ENCODE data around the gene KRT84. TPM values are rescaled to one million over a fixed set of nuclear protein-coding genes. Genes with fewer than 3 reads are reported as not detected.
A peak's percentile ranks its signal among the peaks of the same experiment; 100 is the strongest.
"Not testable (repeated sequence)": the region's sequence is repeated elsewhere in the genome, so short reads cannot be mapped to it uniquely, and the experiment has no call there.

KRT84 gene
- polyA plus RNA-seq, 1 donor from 2014 or later, result not detected

DNA sequence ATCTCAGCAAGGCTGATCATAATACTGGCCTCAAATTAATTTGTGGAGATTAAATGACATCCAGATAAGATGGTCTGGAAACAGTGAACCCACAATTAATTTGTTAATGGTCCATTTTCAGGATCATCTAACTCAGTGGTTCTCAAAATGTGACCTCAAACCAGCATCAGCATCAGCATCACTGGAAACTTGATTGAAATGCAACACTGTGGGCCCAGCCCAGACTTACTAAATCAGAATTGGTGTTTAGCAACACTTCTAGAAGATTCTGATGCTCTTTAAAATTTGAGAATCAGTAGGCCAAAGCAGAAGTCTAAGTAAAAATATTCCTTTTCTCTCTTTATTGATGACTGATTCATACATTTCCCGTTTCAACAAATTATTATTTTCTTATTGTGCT is 31.3 kb upstream of the KRT84 start:
- H3K36me3 Mint-ChIP-seq, result no peaks in the 10 kb centered on the region
- H3K9me3 Mint-ChIP-seq, result no peaks in the 10 kb centered on the region
- no peak overlapping the region for H3K4me3 Mint-ChIP-seq
- no peak overlapping the region for H3K27ac Mint-ChIP-seq
- H3K27me3 Mint-ChIP-seq, result peaks cover 9% of the 10 kb centered on the region
- H3K4me1 Mint-ChIP-seq, result no peaks in the 10 kb centered on the region

DNA sequence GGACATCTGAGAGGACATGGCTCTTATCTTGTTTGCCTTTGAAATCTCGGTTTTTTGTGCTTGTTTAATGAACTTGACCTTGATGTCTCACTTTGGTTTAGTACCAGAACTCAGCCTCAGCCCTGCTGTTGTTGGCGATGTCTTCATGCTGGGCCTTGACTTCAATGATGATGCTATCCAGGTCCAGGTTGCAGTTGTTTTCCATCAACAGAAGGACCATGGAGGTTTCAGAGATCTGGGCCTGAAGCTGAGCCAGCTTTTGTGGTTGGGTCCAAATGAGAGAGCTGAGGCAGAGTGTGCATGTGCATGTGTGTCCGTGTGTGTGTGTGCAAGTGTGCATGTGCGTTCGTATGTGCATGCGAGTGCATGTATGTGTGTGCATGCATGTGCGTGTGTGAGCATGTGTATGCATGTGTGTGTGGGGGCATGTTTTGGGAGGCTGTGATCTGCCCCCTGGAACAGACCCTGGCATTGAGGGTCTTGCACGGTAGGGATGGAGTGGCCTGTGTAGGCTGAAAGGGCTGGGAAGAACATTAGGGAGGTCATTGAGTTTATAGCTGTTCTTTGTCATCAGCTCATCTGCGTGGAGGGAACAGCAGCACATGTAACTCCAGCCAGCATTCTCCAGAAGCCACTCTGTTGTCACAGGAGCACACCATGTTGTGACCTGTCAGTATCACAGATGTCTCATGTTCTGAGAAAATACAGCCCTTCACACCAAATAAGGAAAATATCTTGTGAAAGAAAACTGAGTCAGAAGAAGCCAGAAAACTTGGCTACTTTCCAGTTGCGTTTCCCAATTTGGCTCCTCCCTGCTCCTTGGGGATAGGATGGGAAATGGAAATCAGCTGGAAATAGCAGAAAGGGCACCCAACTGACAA is 30.7 kb upstream of the KRT84 start:
- Mint-ChIP-seq H3K27me3 (peaks cover 8% of the 10 kb centered on the region), H3K4me1 (no peaks in the 10 kb centered on the region), H3K4me3 (no peak overlapping the region), H3K36me3 (no peaks in the 10 kb centered on the region), H3K27ac (peak overlapping the region in 1 of 3 donors; percentile 17), H3K9me3 (no peaks in the 10 kb centered on the region)

- Mint-ChIP-seq H3K4me3 (no peak overlapping the region), H3K9me3 (no peaks in the 10 kb centered on the region), H3K4me1 (no peaks in the 10 kb centered on the region), H3K36me3 (no peaks in the 10 kb centered on the region), H3K27me3 (peaks cover 5% of the 10 kb centered on the region), H3K27ac (no peak overlapping the region)
These were observed 29.5 kb upstream of the KRT84 start for GRCh38 chr12:52414936-52415335.

DNA sequence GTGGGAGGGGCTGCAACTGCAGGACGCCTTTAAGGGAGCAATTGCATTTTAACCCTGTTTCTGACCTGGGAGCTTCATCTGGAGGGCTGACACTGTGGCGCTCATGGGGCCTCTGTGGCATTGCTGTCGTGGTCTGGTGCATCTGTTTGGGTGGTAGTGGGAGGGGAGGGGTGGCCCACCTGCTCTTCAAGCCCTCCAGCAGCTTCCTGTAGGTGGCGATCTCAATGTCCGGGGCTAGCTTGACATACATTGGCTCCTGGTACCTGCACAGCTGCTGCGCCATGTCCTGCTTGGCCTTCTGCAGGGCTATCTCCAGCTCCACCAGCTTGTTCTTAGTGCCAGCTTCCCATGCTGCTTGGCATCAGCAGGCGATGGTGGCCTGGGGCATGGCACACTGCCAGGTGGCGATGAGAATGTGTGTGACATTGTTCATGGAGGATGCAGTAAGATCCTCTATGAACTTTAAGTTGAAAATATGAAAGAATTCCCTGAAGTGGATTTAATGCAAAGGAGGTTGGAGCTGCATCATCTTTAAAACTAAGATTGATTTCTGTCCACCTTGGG is 28.4 kb upstream of the KRT84 start:
- Mint-ChIP-seq H3K9me3 (no peaks in the 10 kb centered on the region), H3K27me3 (peaks cover 3% of the 10 kb centered on the region), H3K4me1 (no peaks in the 10 kb centered on the region), H3K27ac (no peak overlapping the region), H3K36me3 (no peaks in the 10 kb centered on the region), H3K4me3 (peak overlapping the region in 1 of 4 donors; percentile 63)

DNA sequence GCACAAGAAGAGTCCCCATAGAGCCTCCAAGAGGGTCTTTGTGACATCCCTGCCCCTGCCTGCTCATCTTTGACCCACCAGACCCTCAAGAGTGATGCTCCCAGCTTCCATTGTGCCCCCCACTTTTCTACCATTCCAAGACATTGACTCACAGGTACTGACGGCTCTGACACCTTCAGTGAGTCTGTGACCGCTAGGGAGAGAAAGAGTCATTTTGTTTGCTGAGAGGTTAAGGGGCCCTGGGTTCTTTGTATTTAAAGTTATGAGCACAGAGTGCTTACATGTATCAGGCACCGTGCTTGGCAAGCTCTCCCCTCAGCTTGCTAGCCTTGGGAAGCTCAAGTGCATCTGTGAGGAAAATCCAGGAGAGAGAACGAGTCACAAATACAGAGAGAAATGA is 27.8 kb upstream of the KRT84 start:
- no peaks in the 10 kb centered on the region for H3K9me3 Mint-ChIP-seq
- H3K27ac Mint-ChIP-seq, result no peak overlapping the region
- peaks cover 2% of the 10 kb centered on the region for H3K36me3 Mint-ChIP-seq
- H3K27me3 Mint-ChIP-seq, result peaks cover 3% of the 10 kb centered on the region
- no peaks in the 10 kb centered on the region for H3K4me1 Mint-ChIP-seq
- H3K4me3 Mint-ChIP-seq, result no peak overlapping the region

- Mint-ChIP-seq H3K27me3 (peaks cover 3% of the 10 kb centered on the region), H3K4me1 (no peaks in the 10 kb centered on the region), H3K27ac (no peak overlapping the region)
These were observed 26.4 kb upstream of the KRT84 start for GRCh38 chr12:52411815-52412214.

GRCh38 chr12:52410589-52411248 is 25.3 kb upstream of the KRT84 start:
- H3K4me3 Mint-ChIP-seq, H3K4me1 Mint-ChIP-seq, H3K27ac Mint-ChIP-seq, H3K36me3 Mint-ChIP-seq, H3K9me3 Mint-ChIP-seq, H3K27me3 Mint-ChIP-seq: not testable (repeated sequence)

More at GRCh38 chr12:52411815-52412214, 26.4 kb upstream of the KRT84 start:
- Mint-ChIP-seq H3K4me3 (no peak overlapping the region), H3K36me3 (peaks cover 2% of the 10 kb centered on the region), H3K9me3 (no peaks in the 10 kb centered on the region)

DNA sequence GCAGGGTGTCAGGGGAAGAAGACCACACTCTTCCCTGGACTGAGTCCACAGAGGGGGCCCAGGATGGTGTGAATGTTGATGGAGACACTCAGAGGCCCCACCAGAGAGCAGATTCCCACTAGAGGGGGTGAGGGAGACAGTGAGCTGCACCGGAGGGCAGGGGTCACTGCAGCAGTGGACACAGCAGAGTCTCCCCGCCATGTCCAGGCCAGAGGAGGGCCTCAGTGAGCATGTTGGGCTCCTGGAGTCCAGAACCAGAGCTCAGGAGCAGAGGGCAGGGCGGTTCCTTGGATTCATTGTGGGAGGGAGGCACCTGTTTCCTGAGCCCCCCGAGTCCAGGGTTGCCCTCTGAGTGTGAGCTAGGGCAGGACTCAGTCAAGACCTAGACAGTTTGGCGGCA is 22.5 kb upstream of the KRT84 start:
- peaks cover 9% of the 10 kb centered on the region for H3K27me3 Mint-ChIP-seq
- no peak overlapping the region for H3K27ac Mint-ChIP-seq
- peaks cover 2% of the 10 kb centered on the region for H3K36me3 Mint-ChIP-seq
- no peaks in the 10 kb centered on the region for H3K9me3 Mint-ChIP-seq
- H3K4me3 Mint-ChIP-seq, result no peak overlapping the region
- no peaks in the 10 kb centered on the region for H3K4me1 Mint-ChIP-seq

- H3K36me3 Mint-ChIP-seq, result peaks cover 2% of the 10 kb centered on the region
- no peaks in the 10 kb centered on the region for H3K4me1 Mint-ChIP-seq
- no peak within 1 kb of the TSS for H3K27ac Mint-ChIP-seq
- no peaks in the 10 kb centered on the region for H3K9me3 Mint-ChIP-seq
- no peak within 1 kb of the TSS for H3K4me3 Mint-ChIP-seq
- peaks cover 9% of the 10 kb centered on the region for H3K27me3 Mint-ChIP-seq
These were observed 20.5 kb upstream of the KRT84 start, which contains the start of gene KRT82 for GRCh38 chr12:52405922-52406385. KRT82 (minus strand) TSS chr12:52406335; CDS start chr12:52406277, 58 bp downstream.

DNA sequence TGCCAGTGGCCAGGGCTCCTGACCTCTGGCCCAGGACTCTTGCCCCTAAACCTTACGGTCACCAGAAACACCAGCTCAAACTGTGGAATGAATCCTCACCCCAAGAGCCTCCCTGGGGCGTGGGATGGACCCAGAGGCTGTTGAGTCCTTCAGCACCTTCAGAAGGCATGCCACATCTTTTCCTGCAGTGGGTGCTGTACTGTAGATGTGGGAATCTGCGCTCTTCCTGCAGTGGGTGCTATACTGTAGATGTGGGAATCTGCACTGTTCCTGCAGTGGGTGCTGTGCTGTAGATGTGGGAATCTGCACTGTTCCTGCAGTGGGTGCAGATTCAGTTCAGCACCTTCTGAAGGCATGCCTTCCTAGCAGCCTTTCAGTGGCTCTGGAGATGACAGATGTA is 19.5 kb upstream of the KRT84 start:
- Mint-ChIP-seq H3K4me3 (no peak overlapping the region), H3K36me3 (peaks cover 2% of the 10 kb centered on the region), H3K27ac (no peak overlapping the region), H3K27me3 (peaks cover 9% of the 10 kb centered on the region), H3K9me3 (no peaks in the 10 kb centered on the region), H3K4me1 (no peaks in the 10 kb centered on the region)

- Mint-ChIP-seq H3K36me3 (peaks cover 1% of the 10 kb centered on the region), H3K4me1 (no peaks in the 10 kb centered on the region), H3K4me3 (no peak overlapping the region), H3K27ac (no peak overlapping the region), H3K9me3 (peaks cover 0 to 2% (median 0%) of the 10 kb centered on the region in 3 donors), H3K27me3 (peaks cover 12% of the 10 kb centered on the region)
These were observed 18.1 kb upstream of the KRT84 start for GRCh38 chr12:52403561-52403960.

DNA sequence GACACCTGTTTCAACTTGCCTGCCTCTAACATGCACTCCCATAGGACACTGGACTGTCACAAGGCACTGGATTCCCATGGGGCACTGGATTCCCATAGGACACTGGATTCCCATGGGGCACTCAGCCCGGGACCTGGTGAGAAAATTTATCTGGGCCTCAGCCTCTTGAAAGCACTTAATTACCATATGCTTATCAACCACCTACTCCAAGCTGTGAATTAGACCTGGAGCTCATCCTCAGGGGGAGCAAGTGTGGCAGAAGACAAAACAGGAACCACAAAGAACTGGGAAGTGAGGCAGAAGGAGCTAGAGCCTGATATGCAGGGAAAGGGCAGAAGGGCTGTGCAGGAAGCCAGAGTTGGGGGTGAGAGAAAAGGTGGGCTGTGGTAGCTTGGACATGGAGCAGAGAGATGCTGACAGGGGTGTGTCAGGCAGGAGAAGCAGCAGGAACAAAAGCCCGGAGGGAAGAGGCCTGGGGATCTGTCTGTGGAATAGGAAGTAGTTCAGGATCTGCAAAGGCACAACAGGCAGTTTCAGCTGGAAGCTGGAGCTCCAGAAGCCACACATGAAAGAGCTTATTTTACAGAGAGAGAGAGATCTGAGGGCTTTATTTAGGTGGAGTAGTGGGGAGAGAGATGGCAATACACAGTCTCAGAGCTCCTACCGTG is 17.6 kb upstream of the KRT84 start:
- peaks cover 0 to 2% (median 0%) of the 10 kb centered on the region in 3 donors for H3K9me3 Mint-ChIP-seq

GRCh38 chr12:52402377-52402776 is 16.9 kb upstream of the KRT84 start:
- H3K9me3 Mint-ChIP-seq, result peaks cover 0 to 2% (median 0%) of the 10 kb centered on the region in 3 donors
- H3K4me3 Mint-ChIP-seq, result no peak overlapping the region
- no peaks in the 10 kb centered on the region for H3K4me1 Mint-ChIP-seq
- no peaks in the 10 kb centered on the region for H3K36me3 Mint-ChIP-seq
- H3K27ac Mint-ChIP-seq, result no peak overlapping the region
- peaks cover 12% of the 10 kb centered on the region for H3K27me3 Mint-ChIP-seq

More for the DNA sequence above, 17.6 kb upstream of the KRT84 start:
- Mint-ChIP-seq H3K4me3 (no peak overlapping the region), H3K4me1 (no peaks in the 10 kb centered on the region), H3K27me3 (peaks cover 12% of the 10 kb centered on the region), H3K27ac (no peak overlapping the region), H3K36me3 (no peaks in the 10 kb centered on the region)

DNA sequence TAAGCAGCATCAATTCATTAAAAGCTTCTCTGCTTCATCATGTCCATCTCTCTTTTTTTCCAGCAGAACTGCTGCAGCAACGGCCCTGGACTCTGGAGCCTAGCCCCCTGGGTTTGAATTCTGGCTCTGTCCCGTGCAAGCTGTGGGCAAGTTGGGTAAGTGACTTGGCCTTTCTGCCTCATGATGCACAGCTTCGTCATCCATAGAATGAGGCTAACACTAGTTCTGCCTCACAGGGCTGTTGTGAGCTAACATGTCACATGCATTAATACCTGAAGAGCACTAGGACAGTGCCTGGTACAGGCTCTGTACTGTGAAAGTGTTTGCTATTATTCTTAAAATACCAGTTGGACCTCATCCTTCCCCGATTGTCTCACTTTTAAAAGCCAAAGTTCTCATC is 16.5 kb upstream of the KRT84 start:
- Mint-ChIP-seq H3K27ac (no peak overlapping the region), H3K9me3 (peaks cover 0 to 2% (median 0%) of the 10 kb centered on the region in 3 donors), H3K27me3 (peaks cover 12% of the 10 kb centered on the region), H3K4me3 (no peak overlapping the region), H3K36me3 (no peaks in the 10 kb centered on the region), H3K4me1 (no peaks in the 10 kb centered on the region)

DNA sequence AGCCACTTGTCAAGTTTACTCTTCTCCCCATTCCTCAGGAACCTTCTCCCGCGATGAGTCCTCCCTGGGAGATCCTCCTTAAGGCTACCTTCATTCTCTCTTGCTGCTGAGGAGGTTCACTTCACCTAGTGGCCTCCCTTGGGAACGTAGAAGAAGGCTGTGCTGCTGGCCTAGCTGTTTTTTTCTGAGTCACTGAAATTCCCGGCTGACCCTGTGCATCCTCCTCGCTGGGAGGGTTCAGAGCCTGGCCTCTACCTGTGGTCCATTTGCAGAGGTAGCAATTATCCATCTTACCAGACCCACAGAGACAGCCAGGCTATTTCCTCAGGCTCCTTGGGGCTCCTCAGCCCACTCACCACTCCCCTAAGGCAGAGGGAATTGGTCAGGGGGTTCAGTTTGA is 16.1 kb upstream of the KRT84 start:
- Mint-ChIP-seq H3K36me3 (no peaks in the 10 kb centered on the region), H3K4me1 (no peaks in the 10 kb centered on the region), H3K9me3 (peaks cover 0 to 2% (median 0%) of the 10 kb centered on the region in 3 donors), H3K4me3 (no peak overlapping the region), H3K27me3 (peaks cover 12% of the 10 kb centered on the region), H3K27ac (no peak overlapping the region)
